Measurements from ENCODE around the gene ORM1. TPM values are rescaled to one million over a fixed set of nuclear protein-coding genes. Genes with fewer than 3 reads are reported as not detected.
A peak's percentile ranks its signal among the peaks of the same experiment; 100 is the strongest.

ORM1 gene
- total and polyA plus RNA-seq, 10 of the 15 experiments (the other 5 are each of a cell fraction or from before 2014, with no cell fraction given) = 4.4 TPM; not detected in 9

DNA sequence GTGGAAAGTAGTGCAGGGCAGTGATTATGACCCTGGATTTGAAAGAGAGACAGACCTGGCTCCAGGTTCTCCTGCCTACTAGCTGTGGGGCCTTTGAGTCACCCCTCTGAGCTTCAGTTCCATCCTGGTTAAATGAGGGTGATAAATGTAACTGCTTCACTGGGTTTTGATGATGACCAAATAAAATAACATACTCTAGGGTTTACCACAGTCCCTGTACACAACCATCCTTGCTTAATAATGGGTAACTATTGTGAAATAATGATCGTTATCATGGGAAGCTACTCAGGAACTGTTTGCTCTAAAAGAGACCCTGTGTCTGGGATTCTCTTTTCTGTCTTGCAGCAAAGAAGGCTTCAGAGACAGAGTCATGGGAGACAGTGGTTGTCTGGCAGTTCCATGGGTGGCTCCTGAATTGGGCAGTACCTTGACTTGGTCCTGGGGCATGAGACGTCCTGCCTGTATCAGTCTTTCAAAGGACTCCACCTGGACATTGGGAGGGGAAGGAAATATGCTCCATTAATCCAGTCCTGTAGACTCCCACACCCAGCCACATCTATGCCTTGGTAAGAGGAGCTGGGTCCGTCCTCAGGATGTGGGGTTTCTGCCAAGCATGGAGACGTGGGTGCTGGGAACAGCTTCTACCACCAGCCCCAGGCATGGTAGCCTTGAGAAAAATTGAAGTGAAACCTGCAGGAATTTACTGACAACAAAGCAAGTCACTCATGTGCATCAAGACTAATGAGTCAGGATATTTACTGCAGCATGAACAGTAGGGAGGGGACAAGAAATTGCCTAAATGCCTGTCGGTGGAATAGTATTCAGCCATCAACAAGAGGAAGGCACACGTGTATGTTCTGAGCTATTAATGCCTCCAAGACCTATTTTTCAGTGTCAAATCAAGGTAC, 41.5 kb downstream of the ORM1 start (continued):
- TF ChIP-seq, protein P1, sequence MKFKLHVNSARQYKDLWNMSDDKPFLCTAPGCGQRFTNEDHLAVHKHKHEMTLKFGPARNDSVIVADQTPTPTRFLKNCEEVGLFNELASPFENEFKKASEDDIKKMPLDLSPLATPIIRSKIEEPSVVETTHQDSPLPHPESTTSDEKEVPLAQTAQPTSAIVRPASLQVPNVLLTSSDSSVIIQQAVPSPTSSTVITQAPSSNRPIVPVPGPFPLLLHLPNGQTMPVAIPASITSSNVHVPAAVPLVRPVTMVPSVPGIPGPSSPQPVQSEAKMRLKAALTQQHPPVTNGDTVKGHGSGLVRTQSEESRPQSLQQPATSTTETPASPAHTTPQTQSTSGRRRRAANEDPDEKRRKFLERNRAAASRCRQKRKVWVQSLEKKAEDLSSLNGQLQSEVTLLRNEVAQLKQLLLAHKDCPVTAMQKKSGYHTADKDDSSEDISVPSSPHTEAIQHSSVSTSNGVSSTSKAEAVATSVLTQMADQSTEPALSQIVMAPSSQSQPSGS (IDR thresholded peaks at IDR 0.05; ENCODE audit: low read length) = no peak
- peak; percentile 82; the same call in 1 of the 2 replicates for TF ChIP-seq ZNF217 (IDR thresholded peaks at IDR 0.05)
- TF ChIP-seq TBL1XR1 (IDR thresholded peaks at IDR 0.05; ENCODE audit: low read depth, low read length) = no peak
- no peak for TF ChIP-seq SRF (IDR thresholded peaks at IDR 0.05; ENCODE audit: low read depth in 2 of 2, low read length in 2 of 2)
- TF ChIP-seq, protein P2, sequence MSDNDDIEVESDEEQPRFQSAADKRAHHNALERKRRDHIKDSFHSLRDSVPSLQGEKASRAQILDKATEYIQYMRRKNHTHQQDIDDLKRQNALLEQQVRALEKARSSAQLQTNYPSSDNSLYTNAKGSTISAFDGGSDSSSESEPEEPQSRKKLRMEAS (IDR thresholded peaks at IDR 0.05; ENCODE audit: low read depth, low read length) = 0 out of 2 replicates have a peak, but pooled peaks have one; percentile 19
- TF ChIP-seq, protein P3, sequence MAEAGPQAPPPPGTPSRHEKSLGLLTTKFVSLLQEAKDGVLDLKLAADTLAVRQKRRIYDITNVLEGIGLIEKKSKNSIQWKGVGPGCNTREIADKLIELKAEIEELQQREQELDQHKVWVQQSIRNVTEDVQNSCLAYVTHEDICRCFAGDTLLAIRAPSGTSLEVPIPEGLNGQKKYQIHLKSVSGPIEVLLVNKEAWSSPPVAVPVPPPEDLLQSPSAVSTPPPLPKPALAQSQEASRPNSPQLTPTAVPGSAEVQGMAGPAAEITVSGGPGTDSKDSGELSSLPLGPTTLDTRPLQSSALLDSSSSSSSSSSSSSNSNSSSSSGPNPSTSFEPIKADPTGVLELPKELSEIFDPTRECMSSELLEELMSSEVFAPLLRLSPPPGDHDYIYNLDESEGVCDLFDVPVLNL (IDR thresholded peaks at IDR 0.05; ENCODE audit: low read depth, low read length) = no peak
- TF ChIP-seq, protein P4, sequence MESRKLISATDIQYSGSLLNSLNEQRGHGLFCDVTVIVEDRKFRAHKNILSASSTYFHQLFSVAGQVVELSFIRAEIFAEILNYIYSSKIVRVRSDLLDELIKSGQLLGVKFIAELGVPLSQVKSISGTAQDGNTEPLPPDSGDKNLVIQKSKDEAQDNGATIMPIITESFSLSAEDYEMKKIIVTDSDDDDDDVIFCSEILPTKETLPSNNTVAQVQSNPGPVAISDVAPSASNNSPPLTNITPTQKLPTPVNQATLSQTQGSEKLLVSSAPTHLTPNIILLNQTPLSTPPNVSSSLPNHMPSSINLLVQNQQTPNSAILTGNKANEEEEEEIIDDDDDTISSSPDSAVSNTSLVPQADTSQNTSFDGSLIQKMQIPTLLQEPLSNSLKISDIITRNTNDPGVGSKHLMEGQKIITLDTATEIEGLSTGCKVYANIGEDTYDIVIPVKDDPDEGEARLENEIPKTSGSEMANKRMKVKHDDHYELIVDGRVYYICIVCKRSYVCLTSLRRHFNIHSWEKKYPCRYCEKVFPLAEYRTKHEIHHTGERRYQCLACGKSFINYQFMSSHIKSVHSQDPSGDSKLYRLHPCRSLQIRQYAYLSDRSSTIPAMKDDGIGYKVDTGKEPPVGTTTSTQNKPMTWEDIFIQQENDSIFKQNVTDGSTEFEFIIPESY (IDR thresholded peaks at IDR 0.05) = no peak
- no peak for TF ChIP-seq PAX8 (IDR thresholded peaks at IDR 0.05)
- TF ChIP-seq POLR2A (IDR thresholded peaks at IDR 0.05; ENCODE audit: low read depth, low read length) = no peak
- no peak for TF ChIP-seq CREB1 (IDR thresholded peaks at IDR 0.05; ENCODE audit: low read depth)
- no peak for TF ChIP-seq RBBP5 (conservative IDR thresholded peaks at IDR 0.05)
- no peak for TF ChIP-seq POLR2AphosphoS2 (IDR thresholded peaks at IDR 0.05; ENCODE audit: low read depth, low read length)
- no peak for TF ChIP-seq KAT2A (conservative IDR thresholded peaks at IDR 0.05; ENCODE audit: control insufficient read depth, low read depth, low read length)
- TF ChIP-seq NBN (IDR thresholded peaks at IDR 0.05) = peak; percentile 44; the same call in 1 of the 2 replicates
- TF ChIP-seq SP1 (IDR thresholded peaks at IDR 0.05; ENCODE audit: low read depth, low read length) = no peak
- TF ChIP-seq, protein P5, sequence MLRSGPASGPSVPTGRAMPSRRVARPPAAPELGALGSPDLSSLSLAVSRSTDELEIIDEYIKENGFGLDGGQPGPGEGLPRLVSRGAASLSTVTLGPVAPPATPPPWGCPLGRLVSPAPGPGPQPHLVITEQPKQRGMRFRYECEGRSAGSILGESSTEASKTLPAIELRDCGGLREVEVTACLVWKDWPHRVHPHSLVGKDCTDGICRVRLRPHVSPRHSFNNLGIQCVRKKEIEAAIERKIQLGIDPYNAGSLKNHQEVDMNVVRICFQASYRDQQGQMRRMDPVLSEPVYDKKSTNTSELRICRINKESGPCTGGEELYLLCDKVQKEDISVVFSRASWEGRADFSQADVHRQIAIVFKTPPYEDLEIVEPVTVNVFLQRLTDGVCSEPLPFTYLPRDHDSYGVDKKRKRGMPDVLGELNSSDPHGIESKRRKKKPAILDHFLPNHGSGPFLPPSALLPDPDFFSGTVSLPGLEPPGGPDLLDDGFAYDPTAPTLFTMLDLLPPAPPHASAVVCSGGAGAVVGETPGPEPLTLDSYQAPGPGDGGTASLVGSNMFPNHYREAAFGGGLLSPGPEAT (IDR thresholded peaks at IDR 0.05; ENCODE audit: low read depth) = peak; percentile 33; the same call in 1 of the 2 replicates
- TF ChIP-seq IKZF1 (conservative IDR thresholded peaks at IDR 0.05) = peak; percentile 80
- no peak for TF ChIP-seq WRNIP1 (IDR thresholded peaks at IDR 0.05; ENCODE audit: borderline replicate concordance, low read depth, low read length)
- TF ChIP-seq SUZ12 (IDR thresholded peaks at IDR 0.05; ENCODE audit: unreplicated experiment) = no peak
- TF ChIP-seq DPF2 (IDR thresholded peaks at IDR 0.05) = 0 out of 2 replicates have a peak, but pooled peaks have one; percentile 40
- no peak for TF ChIP-seq FOXK2 (IDR thresholded peaks at IDR 0.05)

All from GM12878 (cell line).